ENCODE data around the gene VWC2. TPM values are rescaled to one million over a fixed set of nuclear protein-coding genes. Genes with fewer than 3 reads are reported as not detected.
"Not testable (repeated sequence)": the region's sequence is repeated elsewhere in the genome, so short reads cannot be mapped to it uniquely, and the experiment has no call there.

VWC2 gene
- polyA plus RNA-seq, 1 experiment = not detected

- POLR2A ChIA-PET = no interaction called here
- H3K27ac ChIP-seq (ENCODE audit: low read depth, low read length) = no peak overlapping the region
- no peaks in the 10 kb centered on the region for H3K27me3 ChIP-seq (ENCODE audit: control insufficient read depth, insufficient read depth, low read length)
- peaks cover 22% of the 10 kb centered on the region for H3K9me3 ChIP-seq (ENCODE audit: control insufficient read depth, insufficient read depth, low read length)
- no peak for DNase-seq (ENCODE audit: low read depth, low spot score)
- no peak for TF ChIP-seq CTCF (IDR thresholded peaks at IDR 0.05; ENCODE audit: low read depth, low read length)
- no peak overlapping the region for H3K4me3 ChIP-seq (ENCODE audit: low read depth, low read length)
- CTCF ChIA-PET = no interaction called here
Observed at GRCh38 chr7:49845626-49846025, 72.2 kb downstream of the VWC2 start.

- no peak overlapping the region for H3K4me3 ChIP-seq (ENCODE audit: low read depth, low read length)
- ChIA-PET CTCF (no interaction called here), POLR2A (no interaction called here)
- no peak for DNase-seq (ENCODE audit: low read depth, low spot score)
- no peak for TF ChIP-seq CTCF (IDR thresholded peaks at IDR 0.05; ENCODE audit: low read depth, low read length)
- peaks cover 41% of the 10 kb centered on the region for H3K9me3 ChIP-seq (ENCODE audit: control insufficient read depth, insufficient read depth, low read length)
- no peaks in the 10 kb centered on the region for H3K27me3 ChIP-seq (ENCODE audit: control insufficient read depth, insufficient read depth, low read length)
- H3K27ac ChIP-seq (ENCODE audit: low read depth, low read length) = no peak overlapping the region
Observed at GRCh38 chr7:49848211-49848841, 74.9 kb downstream of the VWC2 start.

- H3K9me3 ChIP-seq (ENCODE audit: control insufficient read depth, insufficient read depth, low read length) = peaks cover 44% of the 10 kb centered on the region
- no peak for TF ChIP-seq CTCF (IDR thresholded peaks at IDR 0.05; ENCODE audit: low read depth, low read length)
- DNase-seq (ENCODE audit: low read depth, low spot score) = no peak
- H3K27ac ChIP-seq (ENCODE audit: low read depth, low read length) = no peak overlapping the region
- no peaks in the 10 kb centered on the region for H3K27me3 ChIP-seq (ENCODE audit: control insufficient read depth, insufficient read depth, low read length)
- H3K4me3 ChIP-seq (ENCODE audit: low read depth, low read length) = no peak overlapping the region
- ChIA-PET POLR2A (no interaction called here), CTCF (no interaction called here)
Observed at GRCh38 chr7:49850921-49851613, 77.6 kb downstream of the VWC2 start.

- H3K4me3 ChIP-seq (ENCODE audit: low read depth, low read length); DNase-seq (ENCODE audit: low read depth, low spot score); H3K27ac ChIP-seq (ENCODE audit: low read depth, low read length); CTCF ChIA-PET; H3K27me3 ChIP-seq (ENCODE audit: control insufficient read depth, insufficient read depth, low read length); POLR2A ChIA-PET: not testable (repeated sequence)
- peaks cover 44% of the 10 kb centered on the region for H3K9me3 ChIP-seq (ENCODE audit: control insufficient read depth, insufficient read depth, low read length)
Observed at GRCh38 chr7:49851614-49851934, 78.1 kb downstream of the VWC2 start.

GRCh38 chr7:49852619-49853462 is 79.4 kb downstream of the VWC2 start:
- Histone ChIP-seq H3K4me3 (ENCODE audit: low read depth, low read length) (no peak overlapping the region), H3K9me3 (ENCODE audit: control insufficient read depth, insufficient read depth, low read length) (peaks cover 44% of the 10 kb centered on the region), H3K27ac (ENCODE audit: low read depth, low read length) (no peak overlapping the region), H3K27me3 (ENCODE audit: control insufficient read depth, insufficient read depth, low read length) (no peaks in the 10 kb centered on the region)
- ChIA-PET POLR2A (no interaction called here), CTCF (no interaction called here)
- DNase-seq (ENCODE audit: low read depth, low spot score) = no peak
- peak; percentile 20; the same call in 1 of the 2 replicates for TF ChIP-seq CTCF (IDR thresholded peaks at IDR 0.05; ENCODE audit: low read depth, low read length)
